HCT116 (cell line): ENCODE data around the gene PDE6B. TPM values are rescaled to one million over a fixed set of nuclear protein-coding genes. Genes with fewer than 3 reads are reported as not detected.

Experiments used
- ATAC-seq: fragments of 200-7000 bp; cut with Tn5 transposase; 2 replicates; pipeline ENCODE4 v1.9.1; 2020; ENCODE audit warnings: mild to moderate bottlenecking, moderate library complexity
- BruUV-seq: library from RNA; stranded (reverse); fragments of 400-500 nt; replicated peaks from 2 replicates; lab custom pipeline; 2021; lab: Mats Ljungman, UMichigan
- CTCF ChIA-PET: fragments of 300-600 bp; sonication (Branson Sonifier 250); formaldehyde crosslinking; loops from one replicate; lab custom pipeline; 2021; ENCODE audit warnings: antibody characterized with exemption; lab: Charles Lee
- POLR2A ChIA-PET: fragments of 300-600, 350-600 bp; sonication (Branson Sonifier 250); formaldehyde crosslinking; loops from one replicate; lab custom pipeline; 2021; ENCODE audit warnings: antibody characterized with exemption; lab: Charles Lee
- RAD21 ChIA-PET, 2 experiments: fragments of 300-600 bp; sonication (Branson Sonifier 250); formaldehyde crosslinking; loops; one replicate each; lab custom pipeline; 2023; ENCODE audit warnings: low total read pairs in 2 of 2; ENCODE audit not compliant: uncharacterized antibody in 2 of 2, unreplicated experiment in 2 of 2, low non-redundant PET in 1 of 2; lab: Charles Lee
- DNase-seq: peaks from one replicate; pipeline ENCODE4 v3.0.0-alpha.2; 2010; ENCODE audit warnings: low read depth, low spot score
- H2AFZ ChIP-seq: fragments of 200-600 bp; shearing (Covaris generic), sonication (generic); 2 replicates; pipeline ENCODE4 v1.6.1; 2017; ENCODE audit warnings: low read depth, mixed run types, mixed read lengths, antibody characterized with exemption, low read length; ENCODE audit not compliant: poor library complexity, severe bottlenecking
- H3K27ac ChIP-seq: 2 replicates; pipeline ENCODE4 v1.5.1; 2012; ENCODE audit warnings: low read depth, low read length
- H3K27me3 ChIP-seq: fragments of 200-600 bp; sonication (generic); 2 replicates; pipeline ENCODE4 v1.6.1; 2016; ENCODE audit warnings: mixed run types, low read length, mixed read lengths; ENCODE audit not compliant: insufficient read depth
- H3K36me3 ChIP-seq, 2 experiments: fragments of 200-500 bp in 1 of 2; fragments of 200-600 bp in 1 of 2; sonication (Bioruptor generic) in 1 of 2; sonication (generic) in 1 of 2; 2 replicates each; pipeline versions ENCODE4 v1.5.1 to v1.6.1; 2014 to 2016; ENCODE audit warnings: low read length in 2 of 2, inconsistent platforms in 1 of 2, mixed read lengths in 1 of 2, mixed run types in 1 of 2; ENCODE audit not compliant: insufficient read depth in 2 of 2, control insufficient read depth in 1 of 2
- H3K4me1 ChIP-seq, 2 experiments: fragments of 200-600 bp in 1 of 2; sonication (generic) in 1 of 2; 2 replicates each; pipeline versions ENCODE4 v1.5.1 to v1.6.1; 2012 to 2017; ENCODE audit warnings: low read length in 2 of 2, inconsistent platforms in 1 of 2, mild to moderate bottlenecking in 1 of 2, mixed read lengths in 1 of 2, mixed run types in 1 of 2, moderate library complexity in 1 of 2; ENCODE audit not compliant: insufficient read depth in 2 of 2, control insufficient read depth in 1 of 2
- H3K4me2 ChIP-seq: fragments of 200-600 bp; sonication (generic); 2 replicates; pipeline ENCODE4 v1.6.1; 2017; ENCODE audit warnings: mixed run types, low read length, mixed read lengths
- H3K4me3 ChIP-seq, 2 experiments: fragments of 200-600 bp in 1 of 2; sonication (generic) in 1 of 2; replicated peaks in 1 of 2; 2 replicates each; pipeline ENCODE4 v1.5.1; 2011 to 2016; ENCODE audit warnings: low read length in 2 of 2, control low read depth in 1 of 2, low read depth in 1 of 2, mild to moderate bottlenecking in 1 of 2, mixed read lengths in 1 of 2, mixed run types in 1 of 2
- H3K79me2 ChIP-seq: fragments of 200-600 bp; sonication (generic); 2 replicates; pipeline ENCODE4 v1.6.1; 2017; ENCODE audit warnings: mild to moderate bottlenecking, mixed run types, low read length, moderate library complexity, mixed read lengths; ENCODE audit not compliant: insufficient read depth
- H3K9ac ChIP-seq: fragments of 200-600 bp; sonication (generic); 2 replicates; pipeline ENCODE4 v1.6.1; 2016; ENCODE audit warnings: low read length, mixed read lengths
- H3K9me2 ChIP-seq: fragments of 200-600 bp; sonication (generic), shearing (Covaris generic); 2 replicates; pipeline ENCODE4 v1.6.1; 2017; ENCODE audit warnings: mixed run types, mild to moderate bottlenecking, moderate library complexity; ENCODE audit not compliant: insufficient read depth
- H3K9me3 ChIP-seq, 2 experiments: fragments of 200-500 bp in 1 of 2; fragments of 200-600 bp in 1 of 2; sonication (Bioruptor generic) in 1 of 2; sonication (generic) in 1 of 2; 2 replicates each; pipeline ENCODE4 v1.6.1; 2014 to 2017; ENCODE audit warnings: low read length in 2 of 2, mixed read lengths in 2 of 2, inconsistent platforms in 1 of 2, low read depth in 1 of 2, mild to moderate bottlenecking in 1 of 2, mixed run types in 1 of 2, moderate library complexity in 1 of 2; ENCODE audit not compliant: control insufficient read depth in 1 of 2, insufficient read depth in 1 of 2
- H4K20me1 ChIP-seq: fragments of 200-600 bp; sonication (generic), shearing (Covaris generic); 2 replicates; pipeline ENCODE4 v1.6.1; 2017; ENCODE audit warnings: mixed run types, mild to moderate bottlenecking, moderate library complexity; ENCODE audit not compliant: insufficient read depth
- CBX3 ChIP-seq: IDR thresholded peaks from 2 replicates; pipeline ENCODE4 v1.6.1; 2012; ENCODE audit warnings: low read depth
- CEBPB ChIP-seq: IDR thresholded peaks from 2 replicates; pipeline ENCODE4 v1.6.1; 2012; ENCODE audit warnings: low read depth
- EGR1 ChIP-seq: IDR thresholded peaks from 2 replicates; pipeline ENCODE4 v1.6.1; 2012; ENCODE audit warnings: low read depth
- ELF1 ChIP-seq: IDR thresholded peaks from 2 replicates; pipeline ENCODE4 v1.6.1; 2012; ENCODE audit warnings: low read depth, borderline replicate concordance
- EZH2 ChIP-seq: fragments of 200-600 bp; sonication (generic); IDR thresholded peaks from 2 replicates; pipeline ENCODE4 v1.6.1; 2017; ENCODE audit warnings: antibody characterized with exemption, mixed run types
- RAD21 ChIP-seq: IDR thresholded peaks from 2 replicates; pipeline ENCODE4 v1.6.1; 2012; ENCODE audit warnings: low read depth, mild to moderate bottlenecking
- SP1 ChIP-seq: IDR thresholded peaks from 2 replicates; pipeline ENCODE4 v1.6.1; 2012; ENCODE audit warnings: low read depth
- SRF ChIP-seq: IDR thresholded peaks from 2 replicates; pipeline ENCODE4 v1.6.1; 2012; ENCODE audit warnings: low read depth
- ZNF274 ChIP-seq: fragments of 200-500 bp; sonication (Bioruptor generic); IDR thresholded peaks from 2 replicates; pipeline ENCODE4 v1.6.1; 2014; ENCODE audit warnings: mild to moderate bottlenecking, low read depth, low read length, inconsistent platforms
- intact Hi-C: fragments of 100-400 bp; cut with micrococcal nuclease; formaldehyde crosslinking; loops from 2 replicates; pipeline ENCODE4 v1.10.0; 2022
- total RNA-seq: library from RNA; stranded (reverse); gene quantifications from one replicate; pipeline ENCODE4 v1.2.1, GENCODE V29; 2021; ENCODE audit not compliant: unreplicated experiment
- TF ChIP-seq, protein P1 (sequence below): IDR thresholded peaks from 2 replicates; pipeline ENCODE4 v1.6.1; 2012; ENCODE audit warnings: low read depth
- TF ChIP-seq, protein P2 (sequence below): IDR thresholded peaks from 2 replicates; pipeline ENCODE4 v1.6.1; 2012
- TF ChIP-seq, protein P3 (sequence below): IDR thresholded peaks from 2 replicates; pipeline ENCODE4 v1.6.1; 2011; ENCODE audit warnings: mild to moderate bottlenecking, low read length, moderate library complexity; ENCODE audit not compliant: insufficient replicate concordance; ENCODE audit errors: extremely low read depth
- TF ChIP-seq, protein P4 (sequence below): IDR thresholded peaks from 2 replicates; pipeline ENCODE4 v1.6.1; 2012

Gene PDE6B
- total RNA-seq, 1 experiment from 2014 or later: not detected

DNA sequence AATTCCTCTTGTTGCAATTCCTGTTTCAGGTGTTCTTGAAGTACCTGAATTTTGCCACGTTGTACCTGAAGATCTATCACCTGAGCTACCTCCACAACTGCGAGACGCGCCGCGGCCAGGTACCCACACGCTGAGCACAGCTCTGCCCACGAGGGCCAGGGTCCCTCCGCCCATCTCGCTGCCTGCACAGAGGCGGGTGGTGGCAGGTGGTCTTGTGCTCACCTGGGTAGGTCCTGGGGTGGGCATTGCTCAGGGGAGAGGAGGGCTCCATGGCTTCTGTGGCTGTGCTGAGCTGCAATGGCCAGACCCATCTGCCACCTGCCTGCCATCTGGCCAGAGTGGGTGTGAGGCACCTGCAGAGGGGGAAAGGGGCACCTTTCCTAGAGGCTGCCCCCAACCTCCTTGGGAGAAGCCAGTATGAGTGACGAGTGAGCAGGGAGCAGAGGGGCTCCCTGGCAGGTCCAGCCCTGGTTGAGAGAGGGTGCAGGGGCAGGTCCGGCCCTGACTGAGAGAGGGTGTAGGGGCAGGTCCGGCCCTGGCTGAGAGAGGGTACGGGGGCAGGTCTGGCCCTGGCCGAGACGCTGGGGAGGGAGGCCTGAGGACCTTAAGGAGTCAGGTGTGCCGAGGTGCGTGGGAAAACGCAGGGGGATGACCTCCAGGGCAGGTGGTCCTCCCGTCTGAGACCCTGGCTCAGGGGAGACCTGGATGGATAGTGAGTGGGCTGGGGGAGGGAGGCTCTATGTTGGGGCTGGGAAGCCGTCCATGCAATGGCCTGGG lies 10.7 kb downstream of the PDE6B start (continued):
- TF ChIP-seq, protein P1, sequence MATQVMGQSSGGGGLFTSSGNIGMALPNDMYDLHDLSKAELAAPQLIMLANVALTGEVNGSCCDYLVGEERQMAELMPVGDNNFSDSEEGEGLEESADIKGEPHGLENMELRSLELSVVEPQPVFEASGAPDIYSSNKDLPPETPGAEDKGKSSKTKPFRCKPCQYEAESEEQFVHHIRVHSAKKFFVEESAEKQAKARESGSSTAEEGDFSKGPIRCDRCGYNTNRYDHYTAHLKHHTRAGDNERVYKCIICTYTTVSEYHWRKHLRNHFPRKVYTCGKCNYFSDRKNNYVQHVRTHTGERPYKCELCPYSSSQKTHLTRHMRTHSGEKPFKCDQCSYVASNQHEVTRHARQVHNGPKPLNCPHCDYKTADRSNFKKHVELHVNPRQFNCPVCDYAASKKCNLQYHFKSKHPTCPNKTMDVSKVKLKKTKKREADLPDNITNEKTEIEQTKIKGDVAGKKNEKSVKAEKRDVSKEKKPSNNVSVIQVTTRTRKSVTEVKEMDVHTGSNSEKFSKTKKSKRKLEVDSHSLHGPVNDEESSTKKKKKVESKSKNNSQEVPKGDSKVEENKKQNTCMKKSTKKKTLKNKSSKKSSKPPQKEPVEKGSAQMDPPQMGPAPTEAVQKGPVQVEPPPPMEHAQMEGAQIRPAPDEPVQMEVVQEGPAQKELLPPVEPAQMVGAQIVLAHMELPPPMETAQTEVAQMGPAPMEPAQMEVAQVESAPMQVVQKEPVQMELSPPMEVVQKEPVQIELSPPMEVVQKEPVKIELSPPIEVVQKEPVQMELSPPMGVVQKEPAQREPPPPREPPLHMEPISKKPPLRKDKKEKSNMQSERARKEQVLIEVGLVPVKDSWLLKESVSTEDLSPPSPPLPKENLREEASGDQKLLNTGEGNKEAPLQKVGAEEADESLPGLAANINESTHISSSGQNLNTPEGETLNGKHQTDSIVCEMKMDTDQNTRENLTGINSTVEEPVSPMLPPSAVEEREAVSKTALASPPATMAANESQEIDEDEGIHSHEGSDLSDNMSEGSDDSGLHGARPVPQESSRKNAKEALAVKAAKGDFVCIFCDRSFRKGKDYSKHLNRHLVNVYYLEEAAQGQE: no peak
- TF ChIP-seq ZNF274 (no peak), EZH2 (no peak), CBX3 (no peak), EGR1 (no peak), ELF1 (no peak)
- TF ChIP-seq, protein P2, sequence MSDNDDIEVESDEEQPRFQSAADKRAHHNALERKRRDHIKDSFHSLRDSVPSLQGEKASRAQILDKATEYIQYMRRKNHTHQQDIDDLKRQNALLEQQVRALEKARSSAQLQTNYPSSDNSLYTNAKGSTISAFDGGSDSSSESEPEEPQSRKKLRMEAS: no peak
- TF ChIP-seq, all 23 proteins: peak for 0

DNA sequence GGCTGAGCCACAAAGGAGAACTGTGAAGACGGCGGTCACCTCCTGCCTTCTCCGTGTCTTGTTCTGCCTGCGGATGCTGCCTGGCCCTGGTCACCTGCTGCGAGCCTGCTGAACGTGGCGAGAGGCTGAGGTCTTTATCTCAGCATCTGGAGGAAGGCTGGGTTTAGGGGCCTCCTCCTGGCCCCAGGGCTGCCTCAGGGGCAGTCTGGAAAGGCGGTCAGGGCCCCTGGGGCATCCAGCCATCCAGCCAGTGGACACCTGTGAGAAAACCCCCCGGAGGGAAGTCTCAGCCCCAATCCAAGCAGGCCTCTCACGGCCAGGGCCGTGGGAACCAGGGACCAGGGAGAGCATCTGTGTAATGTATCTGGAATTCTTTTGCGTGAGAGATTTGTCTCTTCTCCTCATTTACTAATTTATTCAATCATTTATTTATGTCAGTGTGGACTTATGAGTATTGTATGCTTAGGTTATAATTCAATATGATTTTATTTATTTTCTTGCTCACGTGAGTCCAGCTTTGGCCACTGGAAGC lies 11.3 kb downstream of the PDE6B start:
- ATAC-seq: no peak
- RAD21 ChIA-PET: no interaction called here

More for the DNA sequence above, 11.3 kb downstream of the PDE6B start:
- Histone ChIP-seq H3K4me1 (no peaks in the 10 kb centered on the region), H4K20me1 (no peaks in the 10 kb centered on the region), H3K9ac (no peak overlapping the region), H3K27me3 (no peaks in the 10 kb centered on the region), H3K79me2 (no peaks in the 10 kb centered on the region), H3K9me3 (no peaks in the 10 kb centered on the region; a peak in 1 of 4 replicates), H3K4me3 (no peak overlapping the region), H3K9me2 (no peaks in the 10 kb centered on the region), H2AFZ (no peak overlapping the region), H3K4me2 (no peak overlapping the region), H3K36me3 (no peaks in the 10 kb centered on the region), H3K27ac (no peak overlapping the region)
- TF ChIP-seq SRF (no peak), CEBPB (no peak), RAD21 (no peak), SP1 (no peak), ELF1 (no peak)
- TF ChIP-seq, protein P3, sequence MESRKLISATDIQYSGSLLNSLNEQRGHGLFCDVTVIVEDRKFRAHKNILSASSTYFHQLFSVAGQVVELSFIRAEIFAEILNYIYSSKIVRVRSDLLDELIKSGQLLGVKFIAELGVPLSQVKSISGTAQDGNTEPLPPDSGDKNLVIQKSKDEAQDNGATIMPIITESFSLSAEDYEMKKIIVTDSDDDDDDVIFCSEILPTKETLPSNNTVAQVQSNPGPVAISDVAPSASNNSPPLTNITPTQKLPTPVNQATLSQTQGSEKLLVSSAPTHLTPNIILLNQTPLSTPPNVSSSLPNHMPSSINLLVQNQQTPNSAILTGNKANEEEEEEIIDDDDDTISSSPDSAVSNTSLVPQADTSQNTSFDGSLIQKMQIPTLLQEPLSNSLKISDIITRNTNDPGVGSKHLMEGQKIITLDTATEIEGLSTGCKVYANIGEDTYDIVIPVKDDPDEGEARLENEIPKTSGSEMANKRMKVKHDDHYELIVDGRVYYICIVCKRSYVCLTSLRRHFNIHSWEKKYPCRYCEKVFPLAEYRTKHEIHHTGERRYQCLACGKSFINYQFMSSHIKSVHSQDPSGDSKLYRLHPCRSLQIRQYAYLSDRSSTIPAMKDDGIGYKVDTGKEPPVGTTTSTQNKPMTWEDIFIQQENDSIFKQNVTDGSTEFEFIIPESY: no peak
- TF ChIP-seq, protein P4, sequence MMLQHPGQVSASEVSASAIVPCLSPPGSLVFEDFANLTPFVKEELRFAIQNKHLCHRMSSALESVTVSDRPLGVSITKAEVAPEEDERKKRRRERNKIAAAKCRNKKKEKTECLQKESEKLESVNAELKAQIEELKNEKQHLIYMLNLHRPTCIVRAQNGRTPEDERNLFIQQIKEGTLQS: no peak
- BruUV-seq: no TSS peak
- intact Hi-C loops: no loop called here
- CTCF ChIA-PET: no interaction called here
- POLR2A ChIA-PET: no interaction called here
- no peak for DNase-seq
